HFFc6 (cell line): ENCODE measurements around the gene ANKRD34B. TPM values are rescaled to one million over a fixed set of nuclear protein-coding genes. Genes with fewer than 3 reads are reported as not detected.

ENCODE experiments used
- DNase-seq: peaks from one replicate; pipeline ENCODE4 v3.0.0-alpha.2; 2018
- H3K27ac Mint-ChIP-seq: 2 replicates; pipeline ENCODE4 v1.8.0; 2020; ENCODE audit warnings: mild to moderate bottlenecking, mixed read lengths
- H3K27me3 Mint-ChIP-seq: 2 replicates; pipeline ENCODE4 v1.8.0; 2021; ENCODE audit warnings: mild to moderate bottlenecking, moderate library complexity, mixed read lengths; ENCODE audit not compliant: insufficient read depth
- H3K36me3 Mint-ChIP-seq: 2 replicates; pipeline ENCODE4 v1.8.0; 2021; ENCODE audit warnings: low read depth, mixed read lengths
- H3K4me1 Mint-ChIP-seq: 2 replicates; pipeline ENCODE4 v1.8.0; 2020; ENCODE audit warnings: low read depth, mixed read lengths
- H3K4me3 Mint-ChIP-seq: 2 replicates; pipeline ENCODE4 v1.8.0; 2020; ENCODE audit warnings: mild to moderate bottlenecking, moderate library complexity, mixed read lengths
- H3K9me3 Mint-ChIP-seq: 2 replicates; pipeline ENCODE4 v1.8.0; 2020; ENCODE audit warnings: mild to moderate bottlenecking, mixed read lengths
- CTCF ChIP-seq: fragments of 200-600 bp; sonication (generic); IDR thresholded peaks from 2 replicates; pipeline ENCODE4 v1.5.0; 2021; ENCODE audit warnings: antibody characterized with exemption, mild to moderate bottlenecking
- total RNA-seq, 6 experiments: library from RNA; stranded (reverse); fragmentation: NEBNext Ultra II Directional; extraction: Animal tissue kit (Norgen Biotek cat#: 25700); gene quantifications; 2 replicates in 1 of 6; 3 replicates in 5 of 6; pipeline ENCODE4 v1.2.3, GENCODE V29; 2021

ANKRD34B gene
- total RNA-seq, 6 experiments from 2014 or later: not detected

- TF ChIP-seq CTCF: no peak
- H3K4me3 Mint-ChIP-seq: no peak overlapping the region
- no peaks in the 10 kb centered on the region for H3K9me3 Mint-ChIP-seq
Measured at GRCh38 chr5:80594810-80595209, 24.7 kb upstream of the ANKRD34B start.

GRCh38 chr5:80592761-80593160 lies 22.7 kb upstream of the ANKRD34B start:
- TF ChIP-seq CTCF: no peak
- Mint-ChIP-seq H3K4me3 (no peak overlapping the region), H3K4me1 (peaks cover 6% of the 10 kb centered on the region; the same call in 1 of the 2 replicates), H3K36me3 (no peaks in the 10 kb centered on the region), H3K27me3 (peaks cover 7% of the 10 kb centered on the region), H3K27ac (no peak overlapping the region), H3K9me3 (no peaks in the 10 kb centered on the region)
- no peak for DNase-seq

More at GRCh38 chr5:80594810-80595209, 24.7 kb upstream of the ANKRD34B start:
- H3K36me3 Mint-ChIP-seq: no peaks in the 10 kb centered on the region
- H3K27me3 Mint-ChIP-seq: peaks cover 7% of the 10 kb centered on the region
- no peak overlapping the region for H3K27ac Mint-ChIP-seq
- DNase-seq: no peak
- H3K4me1 Mint-ChIP-seq: peaks cover 6% of the 10 kb centered on the region; the same call in 1 of the 2 replicates

GRCh38 chr5:80592105-80592504 lies 22.0 kb upstream of the ANKRD34B start:
- no peak for TF ChIP-seq CTCF
- Mint-ChIP-seq H3K9me3 (no peaks in the 10 kb centered on the region), H3K36me3 (no peaks in the 10 kb centered on the region), H3K4me3 (no peak overlapping the region), H3K4me1 (peaks cover 6% of the 10 kb centered on the region; the same call in 1 of the 2 replicates), H3K27ac (no peak overlapping the region), H3K27me3 (peaks cover 7% of the 10 kb centered on the region)
- no peak for DNase-seq

GRCh38 chr5:80591352-80591751 lies 21.3 kb upstream of the ANKRD34B start:
- no peak for TF ChIP-seq CTCF
- no peak for DNase-seq
- Mint-ChIP-seq H3K27me3 (peaks cover 7% of the 10 kb centered on the region), H3K4me1 (peaks cover 6% of the 10 kb centered on the region; the same call in 1 of the 2 replicates), H3K9me3 (no peaks in the 10 kb centered on the region), H3K4me3 (no peak overlapping the region), H3K36me3 (no peaks in the 10 kb centered on the region), H3K27ac (no peak overlapping the region)

DNA sequence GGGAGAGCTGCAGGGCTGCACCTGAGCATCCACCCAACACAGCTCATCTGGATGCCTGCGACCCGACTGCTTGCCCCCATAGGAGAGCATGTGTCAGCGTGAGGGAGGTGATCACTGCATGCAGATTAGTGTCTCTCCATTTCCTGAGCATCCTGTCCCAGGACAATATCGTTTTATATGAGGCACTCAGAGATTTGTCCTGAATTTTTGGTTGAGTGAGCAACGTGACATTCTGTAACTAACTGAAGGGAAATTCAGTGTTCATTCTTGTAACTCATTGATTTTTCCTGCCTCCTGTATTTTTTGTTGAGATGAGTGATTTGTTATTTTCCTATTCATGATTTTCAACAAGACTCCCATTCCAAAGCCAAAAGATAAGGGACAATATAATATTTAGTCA lies 20.7 kb upstream of the ANKRD34B start:
- Mint-ChIP-seq H3K27me3 (peaks cover 7% of the 10 kb centered on the region), H3K4me3 (no peak overlapping the region), H3K4me1 (peaks cover 6% of the 10 kb centered on the region; the same call in 1 of the 2 replicates), H3K9me3 (no peaks in the 10 kb centered on the region), H3K27ac (no peak overlapping the region), H3K36me3 (no peaks in the 10 kb centered on the region)
- no peak for DNase-seq
- TF ChIP-seq CTCF: no peak
